ENCODE data around the gene FBXO44.

FBXO44 gene

GRCh38 chr1:11622398-11622797 lies 32.3 kb upstream of the FBXO44 start:
- TF ChIP-seq EZH2 (IDR thresholded peaks at IDR 0.05; ENCODE audit: borderline replicate concordance, low read length) (no peak), CTCF (IDR thresholded peaks at IDR 0.05; ENCODE audit: low read length) (no peak)
- Histone ChIP-seq H3K4me2 (ENCODE audit: low read length) (no peak overlapping the region), H3K27me3 (ENCODE audit: insufficient read depth, low read length) (peaks cover 6% of the 10 kb centered on the region; the same call in 1 of the 2 replicates), H3K27ac (ENCODE audit: low read depth, low read length, poor library complexity, severe bottlenecking) (no peak overlapping the region), H3K4me3 (ENCODE audit: low read depth, low read length, poor library complexity, severe bottlenecking) (no peak overlapping the region), H2AFZ (ENCODE audit: low read length) (no peak overlapping the region), H4K20me1 (ENCODE audit: insufficient read depth, low read length) (no peaks in the 10 kb centered on the region), H3K9ac (ENCODE audit: low read length) (no peak overlapping the region), H3K79me2 (ENCODE audit: insufficient read depth, low read length) (no peaks in the 10 kb centered on the region), H3K36me3 (ENCODE audit: insufficient read depth, low read length) (no peaks in the 10 kb centered on the region), H3K4me1 (ENCODE audit: insufficient read depth, low read length, severe bottlenecking) (no peaks in the 10 kb centered on the region), H3F3A (ENCODE audit: insufficient read depth, low read length) (no peaks in the 10 kb centered on the region), H3K9me3 (ENCODE audit: low read length) (no peaks in the 10 kb centered on the region), H3K9me2 (ENCODE audit: low read depth, low read length) (no peaks in the 10 kb centered on the region)

- Histone ChIP-seq H3K4me2 (ENCODE audit: low read length) (no peak overlapping the region), H3K9ac (ENCODE audit: low read length) (no peak overlapping the region), H3K27ac (ENCODE audit: low read depth, low read length, poor library complexity, severe bottlenecking) (no peak overlapping the region), H2AFZ (ENCODE audit: low read length) (no peak overlapping the region), H3K4me3 (ENCODE audit: low read depth, low read length, poor library complexity, severe bottlenecking) (no peak overlapping the region), H3K36me3 (ENCODE audit: insufficient read depth, low read length) (no peaks in the 10 kb centered on the region), H3K9me2 (ENCODE audit: low read depth, low read length) (no peaks in the 10 kb centered on the region), H3K4me1 (ENCODE audit: insufficient read depth, low read length, severe bottlenecking) (no peaks in the 10 kb centered on the region), H3K9me3 (ENCODE audit: low read length) (no peaks in the 10 kb centered on the region), H3K27me3 (ENCODE audit: insufficient read depth, low read length) (peaks cover 6% of the 10 kb centered on the region; the same call in 1 of the 2 replicates), H3K79me2 (ENCODE audit: insufficient read depth, low read length) (no peaks in the 10 kb centered on the region), H4K20me1 (ENCODE audit: insufficient read depth, low read length) (no peaks in the 10 kb centered on the region), H3F3A (ENCODE audit: insufficient read depth, low read length) (no peaks in the 10 kb centered on the region)
- TF ChIP-seq EZH2 (IDR thresholded peaks at IDR 0.05; ENCODE audit: borderline replicate concordance, low read length) (no peak), CTCF (IDR thresholded peaks at IDR 0.05; ENCODE audit: low read length) (no peak)
Measured at GRCh38 chr1:11623702-11624101, 31.0 kb upstream of the FBXO44 start.

GRCh38 chr1:11626551-11626950 lies 28.1 kb upstream of the FBXO44 start:
- Histone ChIP-seq H3K4me1 (ENCODE audit: insufficient read depth, low read length, severe bottlenecking) (no peaks in the 10 kb centered on the region), H2AFZ (ENCODE audit: low read length) (no peak overlapping the region), H3K27ac (ENCODE audit: low read depth, low read length, poor library complexity, severe bottlenecking) (no peak overlapping the region)

More at GRCh38 chr1:11626551-11626950, 28.1 kb upstream of the FBXO44 start:
- H3K4me2 ChIP-seq (ENCODE audit: low read length) = no peak overlapping the region
- no peak overlapping the region for H3K4me3 ChIP-seq (ENCODE audit: low read depth, low read length, poor library complexity, severe bottlenecking)
- no peaks in the 10 kb centered on the region for H3F3A ChIP-seq (ENCODE audit: insufficient read depth, low read length)
- no peaks in the 10 kb centered on the region for H3K9me2 ChIP-seq (ENCODE audit: low read depth, low read length)
- H3K9ac ChIP-seq (ENCODE audit: low read length) = no peak overlapping the region
- peaks cover 3% of the 10 kb centered on the region; the same call in 1 of the 2 replicates for H3K27me3 ChIP-seq (ENCODE audit: insufficient read depth, low read length)
- H4K20me1 ChIP-seq (ENCODE audit: insufficient read depth, low read length) = no peaks in the 10 kb centered on the region
- TF ChIP-seq CTCF (IDR thresholded peaks at IDR 0.05; ENCODE audit: low read length) (no peak), EZH2 (IDR thresholded peaks at IDR 0.05; ENCODE audit: borderline replicate concordance, low read length) (no peak)
- no peaks in the 10 kb centered on the region for H3K36me3 ChIP-seq (ENCODE audit: insufficient read depth, low read length)
- H3K9me3 ChIP-seq (ENCODE audit: low read length) = no peaks in the 10 kb centered on the region
- H3K79me2 ChIP-seq (ENCODE audit: insufficient read depth, low read length) = no peaks in the 10 kb centered on the region
